ENCODE data around the gene SELENOF.
"Not testable (repeated sequence)": the region's sequence is repeated elsewhere in the genome, so short reads cannot be mapped to it uniquely, and the experiment has no call there.

SELENOF gene

GRCh38 chr1:86822459-86822858 is 91.5 kb downstream of the SELENOF start:
- DNase-seq (ENCODE audit: low read depth) = no peak
- TF ChIP-seq CTCF (IDR thresholded peaks at IDR 0.05; ENCODE audit: control insufficient read depth, insufficient read depth, low read depth, low read length, missing control alignments) = no peak

GRCh38 chr1:86821956-86822355 is 92.0 kb downstream of the SELENOF start:
- no peak for DNase-seq (ENCODE audit: low read depth)
- TF ChIP-seq CTCF (IDR thresholded peaks at IDR 0.05; ENCODE audit: control insufficient read depth, insufficient read depth, low read depth, low read length, missing control alignments) = no peak

More at GRCh38 chr1:86822459-86822858, 91.5 kb downstream of the SELENOF start:
- no peak overlapping the region for H3K4me3 ChIP-seq (ENCODE audit: control insufficient read depth, low read depth, low read length)

GRCh38 chr1:86819970-86820369 is 94.0 kb downstream of the SELENOF start:
- not testable (repeated sequence) for DNase-seq (ENCODE audit: low read depth); H3K4me3 ChIP-seq (ENCODE audit: control insufficient read depth, low read depth, low read length)

More at GRCh38 chr1:86821956-86822355, 92.0 kb downstream of the SELENOF start:
- no peak overlapping the region for H3K4me3 ChIP-seq (ENCODE audit: control insufficient read depth, low read depth, low read length)

GRCh38 chr1:86817246-86817826 is 96.6 kb downstream of the SELENOF start:
- not testable (repeated sequence) for H3K4me3 ChIP-seq (ENCODE audit: control insufficient read depth, low read depth, low read length); DNase-seq (ENCODE audit: low read depth)

GRCh38 chr1:86814118-86814517 is 99.8 kb downstream of the SELENOF start:
- not testable (repeated sequence) for H3K4me3 ChIP-seq (ENCODE audit: control insufficient read depth, low read depth, low read length); DNase-seq (ENCODE audit: low read depth)

All from AG09309 (cell line).